Right forelimb (tissue), 1 donor: ENCODE data around the gene ITFG1.
"Not testable (repeated sequence)": the region's sequence is repeated elsewhere in the genome, so short reads cannot be mapped to it uniquely, and the experiment has no call there.

ENCODE experiments used
- DNase-seq: peaks from one replicate; pipeline ENCODE4 v3.0.0-alpha.2; 2018

ITFG1 gene

GRCh38 chr16:47229053-47230050 is 231.5 kb downstream of the ITFG1 start:
- DNase-seq: no peak

DNA sequence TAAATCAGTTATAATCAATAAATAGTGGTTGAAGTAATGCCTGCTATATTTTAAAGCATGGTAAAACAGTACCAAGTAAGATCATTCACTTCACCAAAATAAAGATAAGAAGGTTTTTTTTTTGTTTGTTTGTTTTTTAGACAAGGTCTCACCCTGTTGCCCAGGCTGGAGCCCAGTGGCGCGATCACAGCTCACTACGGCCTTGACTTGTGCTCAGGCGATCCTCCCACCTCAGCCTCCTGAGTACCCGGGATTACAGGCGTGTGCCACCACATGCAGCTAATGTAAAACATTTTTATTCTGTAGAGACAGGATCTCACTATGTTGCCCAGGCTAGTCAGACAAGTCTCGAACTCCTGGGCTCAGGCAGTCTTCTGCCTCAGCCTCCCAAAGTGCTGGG is 232.6 kb downstream of the ITFG1 start:
- DNase-seq: no peak

DNA sequence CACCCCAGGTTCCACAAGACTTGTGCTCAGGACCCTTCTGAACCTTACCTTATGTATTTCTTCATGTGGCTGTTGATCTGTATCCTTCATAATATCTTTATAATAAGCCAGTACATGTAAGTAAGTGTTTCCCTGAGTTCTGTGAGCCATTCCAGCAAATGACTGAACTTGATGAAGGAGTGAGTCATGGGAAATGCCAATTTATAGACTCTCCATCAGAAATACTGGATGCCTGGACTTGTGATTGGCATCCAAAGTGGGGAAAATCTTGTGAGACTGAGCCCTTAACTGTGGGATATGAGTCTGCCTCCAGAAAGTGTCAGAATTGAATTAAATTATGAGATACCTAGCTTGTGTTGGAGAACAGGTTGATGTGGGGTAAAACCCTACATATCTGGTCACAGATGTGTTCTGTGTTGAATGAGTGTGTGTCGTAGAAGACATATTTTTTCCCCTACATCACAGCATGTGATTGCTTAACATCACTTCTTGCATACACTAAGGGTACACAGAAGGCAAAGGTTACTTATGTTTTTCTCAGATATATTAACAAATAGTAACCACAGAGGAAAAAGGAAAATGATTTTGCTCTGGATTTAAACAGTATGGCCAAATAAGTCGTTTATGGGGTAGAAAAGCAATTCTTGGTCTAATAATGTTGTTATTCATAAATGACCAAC is 247.0 kb downstream of the ITFG1 start:
- DNase-seq: no peak

GRCh38 chr16:47211218-47211617 is 249.6 kb downstream of the ITFG1 start:
- no peak for DNase-seq

DNA sequence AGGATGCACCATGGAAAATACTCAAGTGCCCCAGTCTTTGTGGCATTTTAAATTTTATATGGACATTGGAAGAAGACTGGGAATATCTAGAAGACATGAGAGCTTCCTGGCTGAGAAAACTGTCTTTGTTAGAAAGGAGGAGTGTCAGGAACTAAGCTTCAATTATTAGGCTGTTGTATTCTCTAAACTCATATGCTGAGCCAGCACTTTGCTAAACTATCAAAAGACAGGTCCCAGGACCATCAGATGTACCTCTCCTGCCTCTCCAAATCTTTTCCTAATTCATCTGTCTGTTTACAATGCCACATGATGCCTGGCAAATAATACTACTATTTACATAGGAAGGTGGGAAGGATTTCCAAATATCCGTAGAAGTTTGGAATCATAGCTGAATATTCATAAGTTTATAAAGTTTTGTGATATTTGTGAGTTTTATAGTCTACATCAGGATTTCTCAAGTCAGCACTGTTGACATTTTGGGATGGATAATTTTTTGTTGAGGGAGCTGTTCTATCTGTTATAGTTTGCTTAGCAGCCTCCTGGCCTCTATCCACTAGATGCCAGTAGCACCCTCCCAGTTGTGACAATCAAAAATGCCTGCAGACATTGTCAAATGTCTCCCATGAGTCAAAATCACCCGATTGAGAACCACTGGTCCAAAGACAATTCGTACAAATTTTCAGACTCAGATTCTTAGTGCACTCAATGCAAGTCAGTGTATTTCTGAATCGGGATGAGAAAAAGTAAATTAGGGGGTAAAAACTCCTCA is 255.9 kb downstream of the ITFG1 start:
- no peak for DNase-seq

GRCh38 chr16:47203433-47203832 is 257.4 kb downstream of the ITFG1 start:
- not testable (repeated sequence) for DNase-seq

- no peak for DNase-seq
Measured at GRCh38 chr16:47198180-47198575, 262.7 kb downstream of the ITFG1 start.

DNA sequence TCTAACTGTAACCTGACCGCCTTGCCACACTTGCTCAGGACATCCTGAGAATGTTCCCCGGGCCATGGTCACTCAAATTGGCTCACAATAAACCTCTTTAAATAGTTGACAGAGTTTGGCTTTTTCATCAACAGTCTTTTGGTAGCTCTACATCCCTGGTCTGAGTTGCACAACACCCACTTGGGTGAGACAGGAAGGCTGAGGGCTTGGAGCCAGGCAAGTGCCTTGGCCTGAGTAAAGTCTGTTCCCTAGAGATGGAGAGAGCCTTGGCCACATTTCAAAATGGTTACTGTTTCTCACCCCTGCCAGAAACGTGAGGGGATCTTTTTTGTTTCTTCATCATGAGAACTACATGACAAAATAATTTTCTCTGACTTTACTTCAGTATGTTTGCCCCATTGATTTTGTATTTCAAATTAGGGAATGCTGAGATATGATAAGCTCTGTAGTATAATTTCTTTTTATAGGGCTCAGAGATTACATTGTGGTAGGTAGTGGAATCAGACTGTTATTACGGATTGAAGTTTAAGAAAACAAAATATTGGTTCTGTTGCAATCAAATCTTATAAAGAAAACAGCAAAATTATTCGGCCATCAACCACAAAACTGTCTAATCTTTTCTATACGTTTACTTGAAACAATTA is 263.2 kb downstream of the ITFG1 start:
- DNase-seq: no peak

- DNase-seq: no peak
Measured at GRCh38 chr16:47196457-47196856, 264.4 kb downstream of the ITFG1 start.

- DNase-seq: no peak
Measured at GRCh38 chr16:47182318-47182717, 278.5 kb downstream of the ITFG1 start.

DNA sequence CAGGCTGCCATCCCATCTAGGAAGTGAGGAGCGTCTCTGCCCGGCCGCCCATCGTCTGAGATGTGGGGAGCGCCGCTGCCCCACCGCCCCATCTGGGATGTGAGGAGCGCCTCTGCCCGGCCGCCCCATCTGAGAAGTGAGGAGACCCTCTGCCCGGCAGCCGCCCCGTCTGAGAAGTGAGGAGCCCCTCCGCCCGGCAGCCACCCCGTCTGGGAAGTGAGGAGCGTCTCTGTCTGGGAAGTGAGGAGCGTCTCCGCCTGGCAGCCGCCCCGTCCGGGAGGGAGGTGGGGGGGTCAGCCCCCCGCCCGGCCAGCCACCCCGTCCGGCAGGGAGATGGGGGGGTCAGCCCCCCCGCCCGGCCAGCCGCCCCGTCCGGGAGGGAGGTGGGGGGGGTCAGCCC is 279.8 kb downstream of the ITFG1 start:
- DNase-seq: not testable (repeated sequence)

DNA sequence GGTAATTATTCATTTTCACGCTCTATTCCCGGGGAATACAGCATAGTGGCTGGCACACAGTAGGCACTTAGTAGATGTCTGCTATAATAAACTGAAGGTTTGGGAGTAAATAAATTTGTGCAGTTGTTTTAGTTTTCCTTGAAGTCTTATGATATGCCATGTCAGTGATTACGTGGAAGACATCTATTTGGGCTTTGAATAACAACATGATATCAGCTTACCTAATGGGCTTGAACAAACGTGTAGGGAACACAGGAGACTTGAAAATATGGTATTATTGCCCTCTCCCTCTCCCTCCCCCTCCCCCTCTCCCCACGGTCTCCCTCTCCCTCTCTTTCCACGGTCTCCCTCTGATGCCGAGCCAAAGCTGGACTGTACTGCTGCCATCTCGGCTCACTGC is 280.8 kb downstream of the ITFG1 start:
- DNase-seq: no peak

GRCh38 chr16:47175152-47175551 is 285.7 kb downstream of the ITFG1 start:
- DNase-seq: no peak

DNA sequence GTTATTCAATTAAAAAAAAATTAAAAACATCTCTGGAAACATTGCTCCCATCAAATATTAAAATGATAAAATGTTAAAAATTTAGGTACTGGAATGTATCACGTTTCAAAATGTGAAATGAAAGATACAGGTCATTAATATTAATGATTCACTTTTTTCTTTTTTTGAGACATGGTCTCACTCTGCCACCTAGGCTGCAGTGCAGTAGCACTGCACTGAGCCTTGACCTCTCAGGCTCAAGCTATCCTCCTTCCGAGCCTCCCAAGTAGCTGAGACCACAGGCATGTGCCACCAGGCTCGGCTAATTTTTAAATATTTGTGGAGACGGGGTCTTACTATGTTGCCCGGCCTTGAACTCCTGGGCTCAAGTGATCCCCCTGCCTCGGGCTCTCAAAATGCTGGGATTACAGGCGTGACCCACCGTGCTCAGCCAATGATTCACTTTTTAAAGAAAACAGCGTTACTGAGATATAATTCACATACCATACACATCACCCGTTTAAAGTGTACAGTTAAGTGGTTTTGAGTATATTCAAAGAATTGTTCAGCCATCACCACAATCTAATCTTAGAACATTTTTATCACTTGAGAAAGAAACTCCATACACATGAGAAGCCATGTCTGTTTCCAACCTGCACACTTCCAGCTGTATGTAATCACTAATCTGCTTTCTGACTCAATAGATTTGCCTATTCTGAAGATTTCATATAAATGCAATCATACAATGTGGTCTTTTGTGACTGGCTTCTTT is 298.0 kb downstream of the ITFG1 start:
- no peak for DNase-seq

- DNase-seq: no peak
Measured at GRCh38 chr16:47161464-47161863, 299.4 kb downstream of the ITFG1 start.

DNA sequence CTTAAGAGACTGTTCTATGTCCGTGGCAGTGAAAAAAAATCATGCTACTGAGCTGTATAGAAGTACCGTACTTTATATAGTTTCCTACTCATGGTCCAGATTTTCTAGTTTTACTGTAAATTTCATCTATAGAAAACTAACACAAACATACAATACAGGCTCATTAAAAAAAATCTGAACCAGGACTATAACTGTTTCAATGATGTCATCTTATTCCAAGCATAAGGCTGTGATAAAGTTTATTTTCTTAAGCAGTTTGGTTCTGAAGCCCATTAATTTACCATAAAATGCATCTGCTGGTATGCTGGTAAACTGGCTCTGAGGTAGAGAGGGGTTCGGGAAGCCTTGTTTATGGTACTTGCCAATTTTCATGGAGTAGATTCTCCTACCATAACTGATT is 300.4 kb downstream of the ITFG1 start:
- DNase-seq: no peak

GRCh38 chr16:47158992-47159391 is 301.9 kb downstream of the ITFG1 start:
- DNase-seq: no peak

DNA sequence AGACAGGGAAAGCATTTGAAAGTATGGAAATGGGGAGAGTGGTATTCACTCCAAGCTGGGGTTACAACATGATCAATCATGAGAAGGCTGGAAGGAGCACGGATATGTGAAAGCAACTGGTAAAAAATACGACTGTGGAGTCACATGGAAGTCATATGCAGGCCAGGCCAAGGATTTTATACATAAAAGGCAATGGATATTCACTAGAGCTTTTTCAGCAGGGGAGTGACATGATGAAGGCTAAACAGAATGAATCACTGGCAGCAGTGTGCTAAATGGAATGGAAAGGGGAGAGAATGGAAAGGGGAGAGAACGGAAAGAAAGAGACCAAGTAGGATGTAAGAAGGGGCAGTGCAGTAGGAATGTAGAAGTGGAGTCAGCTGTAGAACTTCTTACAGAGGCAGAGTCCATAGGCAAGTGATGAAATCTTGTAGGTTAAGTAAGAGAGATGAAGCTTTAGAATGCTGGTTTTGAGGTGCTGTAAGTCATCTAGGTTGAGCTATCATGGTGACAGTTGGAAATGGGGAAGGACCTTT is 304.1 kb downstream of the ITFG1 start:
- DNase-seq: no peak

DNA sequence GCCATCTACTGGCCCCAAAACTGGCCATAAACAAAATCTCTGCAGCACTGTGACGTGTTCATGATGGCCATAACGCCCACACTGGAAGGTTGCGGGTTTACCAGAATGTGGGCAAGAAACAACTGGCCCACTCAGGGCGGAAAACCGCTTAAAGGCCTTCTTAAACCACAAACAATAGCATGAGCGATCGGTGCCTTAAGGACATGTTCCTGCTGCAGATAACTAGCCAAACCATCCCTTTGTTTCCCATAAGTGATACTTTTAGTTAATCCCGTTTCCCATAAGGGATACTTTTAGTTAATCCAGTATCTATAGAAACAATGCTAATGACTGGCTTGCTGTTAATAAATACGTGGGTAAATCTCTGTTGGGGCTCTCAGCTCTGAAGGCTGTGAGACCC is 308.4 kb downstream of the ITFG1 start:
- DNase-seq: not testable (repeated sequence)

DNA sequence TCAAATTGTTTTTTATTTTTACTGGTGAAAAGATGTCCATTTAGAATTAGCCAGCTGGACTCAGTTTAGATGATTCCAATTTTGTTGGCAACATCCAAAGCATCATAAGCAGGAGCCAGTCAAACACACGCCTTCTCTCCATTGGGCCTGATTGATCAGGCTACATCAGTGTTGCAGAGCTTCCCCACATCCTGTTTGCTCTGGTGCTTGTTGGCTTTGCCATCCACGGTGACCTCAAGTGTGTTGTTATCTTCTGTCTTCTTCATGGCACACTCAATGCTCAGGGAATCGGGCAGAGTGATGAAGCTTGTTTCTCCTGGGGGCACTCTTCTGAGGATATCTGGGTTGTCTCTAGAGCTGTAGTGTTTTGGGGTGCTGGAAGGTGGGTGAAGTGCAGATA is 310.8 kb downstream of the ITFG1 start:
- DNase-seq: no peak

DNA sequence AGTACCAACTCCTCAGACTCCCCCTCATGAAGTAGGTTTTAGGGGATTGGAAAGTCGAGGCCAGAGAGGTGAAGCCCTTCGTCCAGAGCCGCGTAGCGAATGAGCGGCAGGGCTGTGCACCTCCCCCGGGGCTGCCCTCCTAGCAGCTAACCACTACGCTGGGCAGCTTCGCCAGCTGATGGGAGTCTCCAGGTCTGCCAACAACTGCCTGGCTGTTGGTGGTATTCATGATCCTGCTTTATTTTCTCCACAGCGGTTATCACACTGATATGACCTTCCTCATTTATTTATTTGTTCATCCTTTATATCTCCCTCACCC is 316.3 kb downstream of the ITFG1 start:
- DNase-seq: no peak
